ENCODE data around the gene CABP4.
A peak's percentile ranks its signal among the peaks of the same experiment; 100 is the strongest.
"Not testable (repeated sequence)": the region's sequence is repeated elsewhere in the genome, so short reads cannot be mapped to it uniquely, and the experiment has no call there.

The CABP4 gene

GRCh38 chr11:67456068-67456705 lies 1.0 kb downstream of the CABP4 start:
- no peak for DNase-seq

GRCh38 chr11:67457453-67457852 lies 2.3 kb downstream of the CABP4 start:
- DNase-seq: no peak

- DNase-seq: no peak
Measured at GRCh38 chr11:67458266-67458665, 3.1 kb downstream of the CABP4 start.

DNA sequence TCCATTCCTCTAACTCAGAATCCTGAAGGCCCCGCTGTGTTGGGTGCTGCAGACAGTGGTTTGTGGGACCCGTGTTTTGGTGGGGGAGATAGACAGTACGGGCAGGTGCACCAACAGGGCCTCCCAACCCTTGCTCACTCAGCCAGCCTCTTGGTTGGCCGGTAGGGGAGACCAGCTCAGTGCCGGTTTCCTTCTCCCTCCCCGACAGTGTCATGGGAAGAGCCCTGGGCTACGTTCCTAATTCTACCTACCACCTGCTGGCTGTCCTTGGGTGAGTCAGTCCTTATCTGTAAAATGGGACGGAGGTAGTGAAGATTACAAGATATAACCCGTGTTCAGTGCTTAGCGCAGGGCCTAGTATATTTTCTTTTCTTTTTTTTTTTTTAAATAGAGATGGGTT lies 8.0 kb downstream of the CABP4 start:
- DNase-seq: no peak

- DNase-seq: no peak
Measured at GRCh38 chr11:67463680-67464410, 8.7 kb downstream of the CABP4 start.

DNA sequence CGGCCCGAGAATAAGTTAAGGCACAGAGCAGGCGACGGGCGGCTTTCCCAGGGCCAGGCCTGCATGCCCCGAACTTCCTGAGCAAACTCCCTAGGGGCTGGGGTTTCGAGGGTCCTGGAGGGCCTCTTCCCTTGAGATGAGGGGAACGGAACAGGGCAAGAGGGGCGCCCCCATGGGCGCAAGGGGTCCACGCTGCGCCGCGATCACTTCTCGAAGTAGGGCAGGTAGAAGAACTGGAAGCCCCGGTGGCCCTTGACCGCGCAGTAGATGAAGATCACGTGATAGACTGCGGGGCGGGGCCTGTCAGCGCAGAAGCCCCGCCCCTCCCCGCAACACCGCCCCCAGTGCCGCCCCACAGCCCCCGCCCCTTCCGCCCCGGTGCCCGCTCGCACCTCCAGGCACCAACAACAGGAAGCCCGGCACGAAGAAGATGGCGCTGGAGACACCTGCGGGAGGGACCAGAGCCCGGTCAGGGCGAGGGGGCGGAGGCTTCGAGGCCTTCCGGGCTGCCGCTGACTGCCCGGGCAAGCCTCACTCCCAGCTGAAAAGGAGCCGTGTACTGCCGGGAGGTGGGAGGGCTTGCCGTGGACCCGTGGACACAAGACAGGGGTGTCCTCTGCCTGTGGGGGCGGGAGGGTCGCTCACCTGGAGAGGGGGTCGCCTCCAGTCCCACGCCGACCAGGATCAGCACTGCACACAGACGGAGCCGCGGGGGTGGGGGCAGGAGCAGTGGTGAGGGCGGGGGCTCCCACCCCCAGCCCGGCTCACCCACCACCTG lies 9.4 kb downstream of the CABP4 start:
- peak; percentile 96 for DNase-seq

DNA sequence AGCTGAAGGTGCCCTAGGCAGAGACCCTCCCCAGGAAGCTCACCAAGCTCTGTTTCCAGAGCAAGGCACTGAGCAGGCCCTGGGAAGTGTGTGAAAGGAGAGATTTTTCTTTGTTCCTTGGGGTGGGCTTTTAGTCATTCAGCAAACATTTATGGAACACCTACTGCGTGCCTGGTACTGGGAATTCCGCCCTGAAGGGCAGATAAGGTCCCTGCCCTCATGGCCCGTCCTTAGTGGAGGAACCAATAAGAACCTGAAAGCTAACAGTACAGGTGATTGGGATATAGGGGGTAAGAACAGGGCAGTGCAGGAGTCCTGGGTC lies 10.0 kb downstream of the CABP4 start:
- DNase-seq: no peak

- not testable (repeated sequence) for DNase-seq
Measured at GRCh38 chr11:67465530-67465929, 10.4 kb downstream of the CABP4 start.

GRCh38 chr11:67466367-67466766 lies 11.2 kb downstream of the CABP4 start:
- no peak for DNase-seq

DNA sequence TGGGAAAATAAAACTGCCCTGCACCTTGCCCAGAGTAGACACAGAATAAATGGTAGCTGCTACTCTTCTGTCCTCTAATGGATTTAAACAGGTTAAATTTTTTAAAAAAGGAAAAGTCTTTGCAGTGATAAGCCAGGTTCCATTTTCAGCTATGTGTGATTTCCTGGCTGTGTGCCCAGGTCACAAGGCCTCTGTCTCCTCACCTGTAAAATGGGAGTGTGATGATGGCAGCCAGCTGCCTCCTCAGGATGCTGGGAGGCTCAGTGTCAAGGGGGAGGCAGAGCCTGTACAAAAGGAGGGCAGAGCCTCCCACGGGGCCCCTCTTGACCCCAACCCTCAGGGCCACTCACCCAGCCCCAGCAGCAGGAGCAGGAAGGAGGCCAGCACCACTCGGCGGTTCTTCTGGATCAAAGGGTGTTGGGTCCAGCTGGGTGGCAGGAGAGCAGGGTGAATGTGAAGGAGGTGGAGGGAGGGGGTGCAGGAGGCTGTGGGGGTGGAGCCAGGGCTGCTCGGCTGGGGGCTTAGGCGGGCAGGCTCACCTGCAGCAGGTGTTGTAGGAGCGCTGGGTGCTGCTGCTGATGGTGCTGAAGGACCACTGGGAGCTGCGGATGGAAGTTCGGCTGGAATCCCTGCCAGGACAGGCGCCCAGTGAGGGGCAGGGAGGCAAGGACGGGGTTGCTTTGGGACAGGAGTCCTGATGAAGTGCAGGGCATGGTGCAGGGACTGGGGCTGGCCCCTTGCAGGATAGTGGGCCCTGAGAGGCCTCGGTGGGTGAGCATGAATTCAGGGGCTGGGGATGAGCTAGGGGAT lies 12.0 kb downstream of the CABP4 start:
- DNase-seq: no peak

GRCh38 chr11:67468056-67468455 lies 12.9 kb downstream of the CABP4 start:
- DNase-seq: no peak

DNA sequence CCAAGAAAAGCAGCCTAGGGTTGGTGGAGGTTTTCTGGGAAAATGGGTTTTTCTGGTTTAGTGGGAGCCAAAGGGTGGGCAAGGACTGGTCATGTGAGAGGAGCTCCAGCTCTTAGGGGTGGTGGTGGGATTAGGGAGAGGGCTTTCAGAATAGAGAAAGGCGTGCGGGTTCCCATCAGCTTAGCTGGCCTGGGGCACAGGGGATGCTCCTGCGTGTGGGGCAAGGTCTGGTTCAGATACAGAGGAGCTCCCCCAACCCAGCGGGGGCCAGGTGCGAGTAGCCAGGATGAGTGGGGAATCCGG lies 13.3 kb downstream of the CABP4 start:
- no peak for DNase-seq

GRCh38 chr11:67468759-67469507 lies 13.8 kb downstream of the CABP4 start, which contains the start of gene TMEM134:
TSS of gene TMEM134 (minus strand) at chr11:67469251. CDS start at chr11:67469192, 59 bp downstream.
- peak; percentile 98 for DNase-seq

GRCh38 chr11:67469508-67469811 lies 14.3 kb downstream of the CABP4 start:
- no peak for DNase-seq

DNA sequence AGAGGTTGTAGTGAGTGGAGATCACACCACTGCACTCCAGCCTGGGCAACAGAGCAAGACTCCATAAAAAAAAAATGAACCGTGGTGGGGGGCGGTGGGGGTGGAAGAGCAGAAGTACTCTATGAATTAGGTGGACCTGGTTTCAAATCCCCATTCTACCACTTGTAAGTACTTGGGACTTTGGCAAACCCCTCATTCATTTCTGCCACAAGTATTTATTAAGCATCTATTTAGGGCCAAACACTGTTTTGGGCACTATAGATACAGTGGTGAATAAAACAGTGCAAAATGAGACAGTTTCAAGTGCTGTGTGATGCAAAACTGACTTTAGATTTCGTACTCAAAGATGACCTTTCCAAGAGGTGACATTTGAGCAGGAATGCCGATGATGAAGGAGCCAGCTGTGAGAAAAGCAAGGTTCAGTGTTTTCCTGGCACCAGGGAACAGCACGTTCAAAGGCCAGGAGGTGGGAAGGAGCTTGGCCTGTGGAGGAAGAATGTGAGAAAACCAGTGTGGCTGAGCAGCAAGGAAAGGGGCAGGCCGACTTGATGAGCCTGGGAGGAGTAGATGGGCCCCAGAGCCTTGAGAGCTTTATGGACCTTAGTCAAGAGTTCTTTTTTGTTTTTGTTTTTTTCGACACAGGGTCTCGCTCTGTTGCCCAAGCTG lies 15.3 kb downstream of the CABP4 start:
- no peak for DNase-seq

DNA sequence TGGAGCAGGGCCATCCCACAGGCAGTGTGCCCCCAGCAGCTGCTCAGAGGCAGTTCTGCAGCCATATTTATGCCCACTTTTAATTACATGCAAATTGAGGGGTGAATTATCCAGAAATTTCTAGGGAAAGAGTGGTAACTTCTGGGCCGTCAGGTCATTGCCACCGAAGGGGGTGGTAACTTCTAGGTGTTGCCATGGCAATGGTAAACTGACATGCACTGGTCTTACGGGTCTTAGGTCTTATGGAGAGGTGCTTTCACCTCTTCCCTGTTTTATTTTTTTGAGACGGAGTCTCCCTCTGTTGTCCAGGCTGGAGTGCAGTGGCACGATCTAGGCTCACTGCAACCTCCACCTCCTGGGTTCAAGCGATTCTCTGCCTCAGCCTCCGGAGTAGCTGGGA lies 17.7 kb downstream of the CABP4 start:
- DNase-seq: no peak

DNA sequence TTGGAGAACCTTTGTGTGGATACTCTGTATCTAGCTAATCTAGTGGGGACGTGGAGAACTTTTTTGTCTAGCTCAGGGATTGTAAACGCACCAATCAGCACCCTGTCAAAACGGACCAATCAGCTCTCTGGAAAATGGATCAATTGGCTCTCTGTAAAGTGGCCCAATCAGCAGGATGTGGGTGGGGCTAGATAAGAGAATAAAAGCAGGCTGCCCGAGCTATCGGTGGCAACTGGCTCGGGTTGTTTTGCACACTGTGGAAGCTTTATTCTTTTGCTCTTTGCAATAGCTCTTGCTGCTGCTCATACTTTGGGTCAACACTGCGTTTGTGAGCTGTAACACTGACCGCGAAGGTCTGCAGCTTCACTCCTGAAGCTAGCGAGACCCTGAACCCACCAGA lies 21.5 kb downstream of the CABP4 start:
- not testable (repeated sequence) for DNase-seq

GRCh38 chr11:67477344-67478050 lies 22.3 kb downstream of the CABP4 start:
- not testable (repeated sequence) for DNase-seq

- no peak for DNase-seq
Measured at GRCh38 chr11:67482275-67482826, 27.2 kb downstream of the CABP4 start.

DNA sequence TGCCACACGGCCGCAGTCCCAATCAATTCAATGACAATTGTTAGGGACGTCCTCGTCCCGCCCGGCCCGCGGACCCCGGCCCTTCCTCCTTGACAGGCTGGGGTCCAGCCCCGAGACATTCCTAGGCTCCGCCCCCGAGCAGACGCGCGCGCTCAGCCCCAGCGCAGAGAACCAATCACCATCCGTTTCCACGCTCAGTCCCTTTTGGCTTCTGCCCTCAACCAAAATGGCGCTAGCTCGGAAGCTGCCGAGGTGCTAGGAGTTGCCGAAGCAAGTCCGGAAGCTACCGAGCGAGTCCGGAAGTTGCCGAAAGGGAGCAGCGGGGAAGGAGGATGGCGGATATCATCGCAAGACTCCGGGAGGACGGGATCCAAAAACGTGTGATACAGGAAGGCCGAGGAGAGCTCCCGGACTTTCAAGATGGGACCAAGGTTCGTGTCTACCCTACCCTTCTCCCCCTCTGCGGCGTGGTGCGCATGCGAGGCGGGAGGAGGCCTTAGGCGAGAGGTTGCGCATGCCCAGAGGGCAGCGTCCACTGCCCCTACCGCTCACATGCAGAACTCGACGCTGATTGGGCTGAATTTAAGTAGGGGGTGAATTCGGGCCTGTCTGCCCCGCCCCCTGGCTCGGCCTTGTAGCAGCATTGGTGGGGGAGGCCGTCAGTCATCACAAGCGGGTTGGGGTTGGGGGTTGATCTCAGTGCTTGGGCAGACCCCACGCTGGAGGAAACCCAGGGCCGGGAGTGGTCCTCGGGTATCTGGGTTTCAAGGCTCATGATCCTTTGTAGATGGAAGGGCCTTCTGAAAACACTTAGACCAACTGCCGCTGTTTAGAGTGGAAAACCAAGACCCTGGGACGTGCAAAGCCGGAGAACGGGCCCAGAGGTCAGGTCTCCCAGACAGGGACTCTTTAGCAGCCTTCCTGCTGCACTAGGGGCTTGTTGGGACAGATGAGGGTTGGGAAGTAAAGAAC lies 28.0 kb downstream of the CABP4 start, which contains the start of gene AIP:
TSS of gene AIP (plus strand) at position 200 of the 972 bp plus-strand sequence. CDS start at position 333, 133 bp downstream.
- DNase-seq: peak; percentile 100

All from 8988T (cell line).